ENCODE data around the gene PDIA2.

DNA sequence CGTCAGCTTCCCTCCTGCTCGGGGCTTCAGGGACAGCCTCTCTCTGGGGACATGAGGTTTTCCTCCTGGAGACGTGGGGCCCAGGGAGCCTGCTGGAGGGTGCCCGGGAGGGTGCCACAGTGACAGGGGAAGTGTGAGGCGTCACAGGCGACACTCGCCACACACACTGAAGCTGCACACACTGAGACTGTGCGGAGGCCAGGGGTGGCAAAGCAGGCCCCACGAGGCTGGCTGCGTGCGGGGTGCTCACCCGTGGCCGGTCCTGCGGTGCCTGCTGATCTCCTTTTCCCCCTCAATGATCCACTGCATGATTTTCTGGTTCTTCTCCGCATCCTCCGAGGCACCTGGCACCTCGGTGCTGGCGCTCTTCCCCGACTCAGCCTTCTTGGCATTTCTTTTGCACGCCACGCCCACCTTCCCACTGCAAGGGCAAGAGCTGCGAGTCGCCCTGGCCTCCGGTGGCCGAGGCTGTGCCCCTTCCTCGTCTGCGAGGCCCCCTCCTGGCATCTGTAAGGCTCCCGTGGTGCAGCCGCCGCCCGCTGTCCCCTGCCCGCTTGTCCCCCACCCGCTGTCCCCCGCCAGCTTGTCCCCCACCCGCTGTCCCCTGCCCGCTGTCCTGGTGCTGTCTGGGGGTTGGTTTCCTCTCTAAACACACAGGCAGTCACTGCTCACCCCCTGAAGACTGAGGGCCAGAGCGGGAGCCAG, 14.0 kb downstream of the PDIA2 start:
- TF ChIP-seq POLR2AphosphoS5 (IDR thresholded peaks at IDR 0.05) (no peak), EP300 (IDR thresholded peaks at IDR 0.05) (no peak)
- TF ChIP-seq, protein P1, sequence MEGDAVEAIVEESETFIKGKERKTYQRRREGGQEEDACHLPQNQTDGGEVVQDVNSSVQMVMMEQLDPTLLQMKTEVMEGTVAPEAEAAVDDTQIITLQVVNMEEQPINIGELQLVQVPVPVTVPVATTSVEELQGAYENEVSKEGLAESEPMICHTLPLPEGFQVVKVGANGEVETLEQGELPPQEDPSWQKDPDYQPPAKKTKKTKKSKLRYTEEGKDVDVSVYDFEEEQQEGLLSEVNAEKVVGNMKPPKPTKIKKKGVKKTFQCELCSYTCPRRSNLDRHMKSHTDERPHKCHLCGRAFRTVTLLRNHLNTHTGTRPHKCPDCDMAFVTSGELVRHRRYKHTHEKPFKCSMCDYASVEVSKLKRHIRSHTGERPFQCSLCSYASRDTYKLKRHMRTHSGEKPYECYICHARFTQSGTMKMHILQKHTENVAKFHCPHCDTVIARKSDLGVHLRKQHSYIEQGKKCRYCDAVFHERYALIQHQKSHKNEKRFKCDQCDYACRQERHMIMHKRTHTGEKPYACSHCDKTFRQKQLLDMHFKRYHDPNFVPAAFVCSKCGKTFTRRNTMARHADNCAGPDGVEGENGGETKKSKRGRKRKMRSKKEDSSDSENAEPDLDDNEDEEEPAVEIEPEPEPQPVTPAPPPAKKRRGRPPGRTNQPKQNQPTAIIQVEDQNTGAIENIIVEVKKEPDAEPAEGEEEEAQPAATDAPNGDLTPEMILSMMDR (IDR thresholded peaks at IDR 0.05): no peak

Measured in upper lobe of left lung (tissue), 4 donors.